WI38 (cell line): Measurements from ENCODE around the gene FAM32A.

Experiments
- H3K4me3 ChIP-seq: 2 replicates; pipeline ENCODE4 v1.5.1; 2011; ENCODE audit warnings: low read depth, mild to moderate bottlenecking, control low read depth, low read length
- TF ChIP-seq, protein P1 (sequence below): IDR thresholded peaks from 2 replicates; pipeline ENCODE4 v1.5.1; 2012; ENCODE audit warnings: low read depth, mild to moderate bottlenecking, control low read depth, low read length

Gene FAM32A

GRCh38 chr19:16202320-16203255 is 17.4 kb downstream of the FAM32A start:
- TF ChIP-seq, protein P1, sequence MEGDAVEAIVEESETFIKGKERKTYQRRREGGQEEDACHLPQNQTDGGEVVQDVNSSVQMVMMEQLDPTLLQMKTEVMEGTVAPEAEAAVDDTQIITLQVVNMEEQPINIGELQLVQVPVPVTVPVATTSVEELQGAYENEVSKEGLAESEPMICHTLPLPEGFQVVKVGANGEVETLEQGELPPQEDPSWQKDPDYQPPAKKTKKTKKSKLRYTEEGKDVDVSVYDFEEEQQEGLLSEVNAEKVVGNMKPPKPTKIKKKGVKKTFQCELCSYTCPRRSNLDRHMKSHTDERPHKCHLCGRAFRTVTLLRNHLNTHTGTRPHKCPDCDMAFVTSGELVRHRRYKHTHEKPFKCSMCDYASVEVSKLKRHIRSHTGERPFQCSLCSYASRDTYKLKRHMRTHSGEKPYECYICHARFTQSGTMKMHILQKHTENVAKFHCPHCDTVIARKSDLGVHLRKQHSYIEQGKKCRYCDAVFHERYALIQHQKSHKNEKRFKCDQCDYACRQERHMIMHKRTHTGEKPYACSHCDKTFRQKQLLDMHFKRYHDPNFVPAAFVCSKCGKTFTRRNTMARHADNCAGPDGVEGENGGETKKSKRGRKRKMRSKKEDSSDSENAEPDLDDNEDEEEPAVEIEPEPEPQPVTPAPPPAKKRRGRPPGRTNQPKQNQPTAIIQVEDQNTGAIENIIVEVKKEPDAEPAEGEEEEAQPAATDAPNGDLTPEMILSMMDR: no peak
- H3K4me3 ChIP-seq: no peak overlapping the region

- no peak overlapping the region for H3K4me3 ChIP-seq
- TF ChIP-seq, protein P1: no peak
Measured at GRCh38 chr19:16203256-16204004, 18.2 kb downstream of the FAM32A start.

DNA sequence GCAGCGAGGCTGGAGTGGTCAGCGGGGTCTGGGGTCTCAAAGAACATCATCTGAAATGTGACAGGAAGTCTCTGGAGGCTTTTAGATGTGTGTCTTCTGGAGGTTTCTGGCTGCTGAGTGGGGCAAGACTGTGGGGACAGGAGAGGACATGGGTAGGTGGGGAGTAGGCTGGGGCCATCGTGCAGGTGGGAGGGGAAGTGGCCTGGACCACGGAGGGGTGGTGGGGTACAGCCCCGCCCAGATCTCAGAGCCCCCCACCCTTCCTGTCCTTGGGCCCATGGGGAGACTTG is 18.7 kb downstream of the FAM32A start:
- H3K4me3 ChIP-seq: no peak overlapping the region
- TF ChIP-seq, protein P1: no peak

DNA sequence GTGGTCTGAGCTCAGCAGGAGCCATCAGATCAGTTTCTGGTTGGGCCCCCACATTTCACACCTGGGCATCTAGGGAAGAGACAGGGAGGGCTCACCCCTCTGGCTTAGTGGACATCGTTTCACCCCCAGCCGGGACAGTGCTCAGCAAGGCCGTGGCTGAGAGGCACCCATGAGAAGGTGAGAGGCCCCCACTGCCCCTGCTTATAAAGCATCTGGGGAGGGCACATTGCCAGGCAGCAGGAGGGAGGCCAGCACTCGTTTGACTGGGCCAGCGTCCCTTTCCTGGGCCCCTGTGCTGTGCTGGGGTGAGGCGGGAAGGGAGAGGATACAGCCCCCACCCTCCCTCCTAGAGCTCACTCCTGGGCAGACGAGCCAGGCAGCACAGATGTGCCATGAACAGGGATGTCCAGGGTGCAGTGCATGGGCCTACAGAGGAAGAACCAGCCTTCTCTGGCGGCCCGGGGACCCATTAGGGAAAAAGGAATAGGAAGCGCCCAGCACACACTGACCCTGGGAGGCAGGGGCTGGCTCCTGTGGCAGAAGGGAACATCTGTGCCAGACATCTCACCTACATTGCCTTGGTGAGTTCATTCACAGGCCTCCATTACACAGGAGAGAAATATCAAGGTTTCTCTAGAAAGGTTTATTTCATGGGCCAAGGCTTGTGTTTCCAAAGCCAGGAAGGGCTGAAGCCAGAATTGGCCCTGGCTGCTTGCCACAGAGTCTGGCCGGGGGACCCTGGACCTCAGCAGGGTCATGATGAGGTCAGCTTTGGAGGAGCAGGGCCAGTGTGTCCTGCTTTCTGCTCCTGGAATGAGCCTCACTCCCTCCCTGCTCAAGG is 20.2 kb downstream of the FAM32A start:
- H3K4me3 ChIP-seq: no peak overlapping the region
- TF ChIP-seq, protein P1: no peak

DNA sequence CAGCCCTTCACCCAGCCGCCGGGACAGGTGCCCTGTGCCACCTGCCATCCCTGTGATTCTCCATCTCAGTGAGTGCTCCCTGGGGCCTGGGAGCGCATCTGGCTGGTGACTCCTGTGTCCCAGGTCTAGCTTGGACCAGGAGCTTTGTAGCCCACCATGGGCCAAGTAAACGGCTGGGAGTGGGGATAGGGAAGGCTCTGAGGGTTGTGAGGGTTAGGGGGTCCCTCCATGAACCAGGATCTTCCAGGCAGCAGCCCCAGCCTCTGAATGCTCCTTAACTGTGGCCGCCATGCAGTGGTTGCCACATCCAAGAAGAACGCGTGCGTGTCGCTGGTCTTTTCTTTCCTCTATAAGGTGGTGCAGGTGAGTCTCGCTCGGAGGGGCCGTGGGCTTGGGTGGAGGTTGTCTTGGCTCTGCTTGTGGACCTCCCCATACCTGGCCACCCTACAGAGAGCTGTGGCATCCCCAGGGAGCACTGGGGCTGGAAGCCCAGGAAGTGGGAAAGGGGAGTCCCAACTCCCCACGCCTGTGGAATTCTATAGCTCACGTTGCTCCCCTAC is 20.9 kb downstream of the FAM32A start:
- TF ChIP-seq, protein P1: no peak
- no peak overlapping the region for H3K4me3 ChIP-seq

GRCh38 chr19:16206637-16207036 is 21.4 kb downstream of the FAM32A start:
- no peak overlapping the region for H3K4me3 ChIP-seq
- TF ChIP-seq, protein P1: no peak
